HEK293 (cell line): ENCODE data around the gene ISCU.
A peak's percentile ranks its signal among the peaks of the same experiment; 100 is the strongest.

Experiments
- CTCF ChIA-PET: fragments of 350-600 bp; formaldehyde crosslinking; extraction: SDS; loops from one replicate; lab custom pipeline; 2021; ENCODE audit warnings: antibody characterized with exemption; lab: Yijun Ruan, JAX
- POLR2A ChIA-PET: fragments of 300-600 bp; formaldehyde crosslinking; extraction: SDS; loops from one replicate; lab custom pipeline; 2020; ENCODE audit warnings: antibody characterized with exemption, inconsistent platforms; lab: Yijun Ruan, JAX
- H3K27ac ChIP-seq: fragments of 200-500 bp; sonication (Bioruptor generic); 2 replicates; pipeline ENCODE4 v1.5.1; 2014; ENCODE audit warnings: low read depth, low read length, control low read depth, inconsistent platforms; ENCODE audit errors: extremely low read depth
- H3K36me3 ChIP-seq, 2 experiments: fragments of 200-500 bp in 1 of 2; sonication (Bioruptor generic) in 1 of 2; 1 replicate in 1 of 2; 2 replicates in 1 of 2; pipeline ENCODE4 v1.5.1; 2014 to 2017; ENCODE audit warnings: inconsistent platforms in 2 of 2, low read length in 2 of 2; ENCODE audit not compliant: control insufficient read depth in 2 of 2, insufficient read depth in 1 of 2
- H3K4me1 ChIP-seq: fragments of 200-500 bp; sonication (Bioruptor generic); 2 replicates; pipeline ENCODE4 v1.5.1; 2014; ENCODE audit warnings: mild to moderate bottlenecking, low read length, inconsistent platforms; ENCODE audit not compliant: control insufficient read depth, insufficient read depth
- H3K4me3 ChIP-seq: 2 replicates; pipeline ENCODE4 v1.5.1; 2011; ENCODE audit warnings: low read depth, mild to moderate bottlenecking, control low read depth, low read length, moderate library complexity
- H3K9me3 ChIP-seq: fragments of 200-500 bp; sonication (Bioruptor generic); 2 replicates; pipeline ENCODE4 v1.5.1; 2014; ENCODE audit warnings: low read depth, low read length, inconsistent platforms; ENCODE audit not compliant: control insufficient read depth, insufficient read depth
- EGR2 ChIP-seq: fragments of 450-650 bp; formaldehyde crosslinking; IDR thresholded peaks from 2 replicates; pipeline ENCODE4 v1.5.1; 2016; ENCODE audit warnings: low read depth, missing biosample characterization, missing genetic modification characterization
- MEIS1 ChIP-seq: sonication (generic); formaldehyde crosslinking; IDR thresholded peaks from 2 replicates; pipeline ENCODE4 v1.8.1; 2022; ENCODE audit warnings: missing genetic modification reagents, mild to moderate bottlenecking, borderline replicate concordance
- ZFHX2 ChIP-seq: fragments of 450-650 bp; formaldehyde crosslinking; conservative IDR thresholded peaks from 2 replicates; pipeline ENCODE4 v1.5.1; 2016; ENCODE audit warnings: missing biosample characterization, missing genetic modification characterization
- ZFP3 ChIP-seq: fragments of 450-650 bp; formaldehyde crosslinking; IDR thresholded peaks from 2 replicates; pipeline ENCODE4 v1.5.1; 2016; ENCODE audit warnings: low read depth, missing biosample characterization, missing genetic modification characterization
- ZNF10 ChIP-seq: fragments of 450-650 bp; formaldehyde crosslinking; IDR thresholded peaks from 2 replicates; pipeline ENCODE4 v1.5.1; 2017; ENCODE audit warnings: missing biosample characterization, missing genetic modification characterization
- ZNF157 ChIP-seq: fragments of 450-650 bp; formaldehyde crosslinking; IDR thresholded peaks from 2 replicates; pipeline ENCODE4 v1.5.1; 2016; ENCODE audit warnings: missing biosample characterization, missing genetic modification characterization
- ZNF169 ChIP-seq: fragments of 450-650 bp; formaldehyde crosslinking; IDR thresholded peaks from 2 replicates; pipeline ENCODE4 v1.5.1; 2016; ENCODE audit warnings: missing biosample characterization, missing genetic modification characterization
- ZNF658 ChIP-seq: fragments of 450-650 bp; formaldehyde crosslinking; IDR thresholded peaks from 2 replicates; pipeline ENCODE4; 2016; ENCODE audit warnings: missing biosample characterization, missing genetic modification characterization
- ZNF670 ChIP-seq: fragments of 450-650 bp; formaldehyde crosslinking; IDR thresholded peaks from 2 replicates; pipeline ENCODE4 v1.5.1; 2016; ENCODE audit warnings: missing biosample characterization, missing genetic modification characterization, low read depth
- ZNF776 ChIP-seq: fragments of 450-650 bp; formaldehyde crosslinking; IDR thresholded peaks from 2 replicates; pipeline ENCODE4 v1.5.0; 2017; ENCODE audit warnings: missing biosample characterization, missing genetic modification characterization, borderline replicate concordance
- ZNF785 ChIP-seq: fragments of 450-650 bp; formaldehyde crosslinking; IDR thresholded peaks from 2 replicates; pipeline ENCODE4 v1.5.1; 2016; ENCODE audit warnings: missing biosample characterization, missing genetic modification characterization
- ZNF837 ChIP-seq: fragments of 450-650 bp; formaldehyde crosslinking; IDR thresholded peaks from 2 replicates; pipeline ENCODE4 v1.5.1; 2016; ENCODE audit warnings: missing biosample characterization, missing genetic modification characterization
- ZSCAN23 ChIP-seq: fragments of 450-650 bp; formaldehyde crosslinking; IDR thresholded peaks from 2 replicates; pipeline ENCODE4 v1.5.1; 2016; ENCODE audit warnings: missing biosample characterization, missing genetic modification characterization
- TF ChIP-seq, protein P1 (sequence below): fragments of 450-650 bp; formaldehyde crosslinking; IDR thresholded peaks from 2 replicates; pipeline ENCODE4; 2016; ENCODE audit warnings: missing biosample characterization, missing genetic modification characterization
- TF ChIP-seq, protein P2 (sequence below): fragments of 450-650 bp; formaldehyde crosslinking; IDR thresholded peaks from 2 replicates; pipeline ENCODE4 v1.5.1; 2017; ENCODE audit warnings: missing biosample characterization, missing genetic modification characterization
- TF ChIP-seq, protein P3 (sequence below): fragments of 450-650 bp; formaldehyde crosslinking; optimal IDR thresholded peaks from 2 replicates; pipeline ENCODE3; 2016; ENCODE audit warnings: missing biosample characterization, mild to moderate bottlenecking, missing genetic modification characterization
- TF ChIP-seq, protein P4 (sequence below): fragments of 450-650 bp; formaldehyde crosslinking; IDR thresholded peaks from 2 replicates; pipeline ENCODE4 v1.5.1; 2016; ENCODE audit warnings: missing biosample characterization, missing genetic modification characterization, borderline replicate concordance

ISCU gene

DNA sequence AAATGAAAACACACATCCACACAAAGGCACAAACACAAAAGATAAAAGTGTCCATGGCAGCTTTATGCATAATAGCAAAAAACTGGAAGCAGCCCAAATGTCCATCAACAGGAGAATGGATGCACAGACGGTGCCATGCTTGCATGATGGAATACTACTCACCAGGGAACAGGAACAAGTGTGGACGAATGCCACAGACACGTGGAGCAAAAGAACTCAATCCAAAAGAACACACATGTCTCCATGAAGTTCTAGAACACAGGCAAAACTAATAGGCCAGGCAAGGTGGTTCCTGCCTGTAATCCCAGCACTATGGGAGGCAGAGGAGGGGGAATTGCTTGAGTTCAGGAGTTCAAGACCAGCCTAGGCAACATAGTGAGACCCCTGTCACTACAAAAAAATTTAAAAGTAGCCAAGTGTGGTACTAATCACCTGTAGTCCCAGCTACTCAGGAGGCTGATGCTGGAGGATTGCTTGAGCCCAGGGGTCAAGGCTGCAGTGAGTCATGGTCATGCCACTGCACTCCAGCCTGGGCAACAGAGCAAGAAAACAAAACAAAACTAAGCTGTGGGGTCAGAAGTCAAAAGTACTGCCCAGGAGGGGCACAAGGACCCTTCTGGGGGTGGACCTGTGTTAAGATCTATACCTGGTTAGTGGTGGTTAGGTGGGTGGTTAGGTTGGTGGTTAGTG lies 42.7 kb downstream of the ISCU start (continued):
- TF ChIP-seq ZNF837 (tag by site-specific recombination), result no peak

DNA sequence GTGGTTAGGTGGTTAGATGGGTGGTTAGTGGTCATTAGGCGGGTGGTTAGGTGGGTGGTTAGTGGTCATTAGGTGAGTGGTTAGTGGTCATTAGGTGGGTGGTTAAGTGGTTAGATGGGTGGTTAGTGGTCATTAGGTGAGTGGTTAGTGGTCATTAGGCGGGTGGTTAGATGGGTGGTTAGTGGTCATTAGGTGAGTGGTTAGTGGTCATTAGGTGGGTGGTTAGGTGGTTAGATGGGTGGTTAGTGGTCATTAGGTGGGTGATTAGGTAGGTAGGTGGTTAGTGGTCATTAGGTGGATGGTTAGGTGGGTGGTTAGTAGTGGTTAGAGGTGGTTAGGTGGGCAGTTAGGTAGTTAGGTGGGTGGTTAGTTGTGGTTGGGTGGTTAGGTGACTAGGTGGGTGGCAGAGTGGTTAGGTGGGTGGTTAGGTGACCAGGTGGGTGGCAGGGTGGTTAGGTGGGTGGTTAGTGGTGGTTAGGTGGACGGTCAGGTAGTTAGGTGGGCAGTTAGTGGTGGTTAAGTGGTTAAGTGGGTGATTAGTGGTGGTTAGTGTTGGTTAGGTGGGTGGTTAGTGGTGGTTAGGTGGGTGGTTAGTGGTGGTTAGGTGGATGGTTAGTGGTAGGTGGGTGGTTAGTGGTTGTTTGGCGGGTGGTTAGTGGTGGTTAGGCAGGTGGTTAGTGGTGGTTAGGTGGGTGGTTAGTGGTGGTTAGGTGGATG lies 43.5 kb downstream of the ISCU start:
- ChIA-PET POLR2A (no interaction called here), CTCF (interaction anchor here (0.7 kb wide), 2 partner anchors 14 to 349 kb away, joined by 3 to 6 read pairs; no protein-coding TSS in a partner anchor)
- H3K4me3 ChIP-seq, result no peak overlapping the region
- no peaks in the 10 kb centered on the region for H3K4me1 ChIP-seq
- H3K36me3 ChIP-seq, result no peaks in the 10 kb centered on the region
- H3K27ac ChIP-seq, result no peak overlapping the region
- TF ChIP-seq ZNF169 (tag by site-specific recombination), result no peak
- TF ChIP-seq EGR2, result peak; percentile 99
- TF ChIP-seq ZNF10 (tag by site-specific recombination), result no peak
- TF ChIP-seq, protein P1, sequence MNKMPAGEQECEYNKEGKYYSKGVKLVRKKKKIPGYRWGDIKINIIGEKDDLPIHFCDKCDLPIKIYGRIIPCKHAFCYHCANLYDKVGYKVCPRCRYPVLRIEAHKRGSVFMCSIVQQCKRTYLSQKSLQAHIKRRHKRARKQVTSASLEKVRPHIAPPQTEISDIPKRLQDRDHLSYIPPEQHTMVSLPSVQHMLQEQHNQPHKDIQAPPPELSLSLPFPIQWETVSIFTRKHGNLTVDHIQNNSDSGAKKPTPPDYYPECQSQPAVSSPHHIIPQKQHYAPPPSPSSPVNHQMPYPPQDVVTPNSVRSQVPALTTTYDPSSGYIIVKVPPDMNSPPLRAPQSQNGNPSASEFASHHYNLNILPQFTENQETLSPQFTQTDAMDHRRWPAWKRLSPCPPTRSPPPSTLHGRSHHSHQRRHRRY (tag by site-specific recombination), result peak; percentile 58; the same call in 1 of the 2 replicates
- TF ChIP-seq, protein P2, sequence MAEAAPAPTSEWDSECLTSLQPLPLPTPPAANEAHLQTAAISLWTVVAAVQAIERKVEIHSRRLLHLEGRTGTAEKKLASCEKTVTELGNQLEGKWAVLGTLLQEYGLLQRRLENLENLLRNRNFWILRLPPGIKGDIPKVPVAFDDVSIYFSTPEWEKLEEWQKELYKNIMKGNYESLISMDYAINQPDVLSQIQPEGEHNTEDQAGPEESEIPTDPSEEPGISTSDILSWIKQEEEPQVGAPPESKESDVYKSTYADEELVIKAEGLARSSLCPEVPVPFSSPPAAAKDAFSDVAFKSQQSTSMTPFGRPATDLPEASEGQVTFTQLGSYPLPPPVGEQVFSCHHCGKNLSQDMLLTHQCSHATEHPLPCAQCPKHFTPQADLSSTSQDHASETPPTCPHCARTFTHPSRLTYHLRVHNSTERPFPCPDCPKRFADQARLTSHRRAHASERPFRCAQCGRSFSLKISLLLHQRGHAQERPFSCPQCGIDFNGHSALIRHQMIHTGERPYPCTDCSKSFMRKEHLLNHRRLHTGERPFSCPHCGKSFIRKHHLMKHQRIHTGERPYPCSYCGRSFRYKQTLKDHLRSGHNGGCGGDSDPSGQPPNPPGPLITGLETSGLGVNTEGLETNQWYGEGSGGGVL (tag by site-specific recombination), result peak; percentile 17; the same call in 1 of the 2 replicates
- TF ChIP-seq ZFP3 (tag by site-specific recombination), result 0 out of 2 replicates have a peak, but pooled peaks have one; percentile 6
- TF ChIP-seq MEIS1 (CRISPR knock-in tag), result no peak
- no peak for TF ChIP-seq ZNF670
- TF ChIP-seq ZNF776, result 0 out of 2 replicates have a peak, but pooled peaks have one; percentile 41
- TF ChIP-seq ZNF658 (tag by site-specific recombination), result peak; percentile 52; the same call in 1 of the 2 replicates
- TF ChIP-seq, protein P3, sequence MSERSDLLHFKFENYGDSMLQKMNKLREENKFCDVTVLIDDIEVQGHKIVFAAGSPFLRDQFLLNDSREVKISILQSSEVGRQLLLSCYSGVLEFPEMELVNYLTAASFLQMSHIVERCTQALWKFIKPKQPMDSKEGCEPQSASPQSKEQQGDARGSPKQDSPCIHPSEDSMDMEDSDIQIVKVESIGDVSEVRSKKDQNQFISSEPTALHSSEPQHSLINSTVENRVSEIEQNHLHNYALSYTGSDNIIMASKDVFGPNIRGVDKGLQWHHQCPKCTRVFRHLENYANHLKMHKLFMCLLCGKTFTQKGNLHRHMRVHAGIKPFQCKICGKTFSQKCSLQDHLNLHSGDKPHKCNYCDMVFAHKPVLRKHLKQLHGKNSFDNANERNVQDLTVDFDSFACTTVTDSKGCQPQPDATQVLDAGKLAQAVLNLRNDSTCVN, result peak; percentile 15
- TF ChIP-seq ZSCAN23 (tag by site-specific recombination), result no peak
- TF ChIP-seq ZNF785, result peak; percentile 79; the same call in 1 of the 2 replicates
- peak; percentile 97 for TF ChIP-seq ZFHX2
- TF ChIP-seq, protein P4, sequence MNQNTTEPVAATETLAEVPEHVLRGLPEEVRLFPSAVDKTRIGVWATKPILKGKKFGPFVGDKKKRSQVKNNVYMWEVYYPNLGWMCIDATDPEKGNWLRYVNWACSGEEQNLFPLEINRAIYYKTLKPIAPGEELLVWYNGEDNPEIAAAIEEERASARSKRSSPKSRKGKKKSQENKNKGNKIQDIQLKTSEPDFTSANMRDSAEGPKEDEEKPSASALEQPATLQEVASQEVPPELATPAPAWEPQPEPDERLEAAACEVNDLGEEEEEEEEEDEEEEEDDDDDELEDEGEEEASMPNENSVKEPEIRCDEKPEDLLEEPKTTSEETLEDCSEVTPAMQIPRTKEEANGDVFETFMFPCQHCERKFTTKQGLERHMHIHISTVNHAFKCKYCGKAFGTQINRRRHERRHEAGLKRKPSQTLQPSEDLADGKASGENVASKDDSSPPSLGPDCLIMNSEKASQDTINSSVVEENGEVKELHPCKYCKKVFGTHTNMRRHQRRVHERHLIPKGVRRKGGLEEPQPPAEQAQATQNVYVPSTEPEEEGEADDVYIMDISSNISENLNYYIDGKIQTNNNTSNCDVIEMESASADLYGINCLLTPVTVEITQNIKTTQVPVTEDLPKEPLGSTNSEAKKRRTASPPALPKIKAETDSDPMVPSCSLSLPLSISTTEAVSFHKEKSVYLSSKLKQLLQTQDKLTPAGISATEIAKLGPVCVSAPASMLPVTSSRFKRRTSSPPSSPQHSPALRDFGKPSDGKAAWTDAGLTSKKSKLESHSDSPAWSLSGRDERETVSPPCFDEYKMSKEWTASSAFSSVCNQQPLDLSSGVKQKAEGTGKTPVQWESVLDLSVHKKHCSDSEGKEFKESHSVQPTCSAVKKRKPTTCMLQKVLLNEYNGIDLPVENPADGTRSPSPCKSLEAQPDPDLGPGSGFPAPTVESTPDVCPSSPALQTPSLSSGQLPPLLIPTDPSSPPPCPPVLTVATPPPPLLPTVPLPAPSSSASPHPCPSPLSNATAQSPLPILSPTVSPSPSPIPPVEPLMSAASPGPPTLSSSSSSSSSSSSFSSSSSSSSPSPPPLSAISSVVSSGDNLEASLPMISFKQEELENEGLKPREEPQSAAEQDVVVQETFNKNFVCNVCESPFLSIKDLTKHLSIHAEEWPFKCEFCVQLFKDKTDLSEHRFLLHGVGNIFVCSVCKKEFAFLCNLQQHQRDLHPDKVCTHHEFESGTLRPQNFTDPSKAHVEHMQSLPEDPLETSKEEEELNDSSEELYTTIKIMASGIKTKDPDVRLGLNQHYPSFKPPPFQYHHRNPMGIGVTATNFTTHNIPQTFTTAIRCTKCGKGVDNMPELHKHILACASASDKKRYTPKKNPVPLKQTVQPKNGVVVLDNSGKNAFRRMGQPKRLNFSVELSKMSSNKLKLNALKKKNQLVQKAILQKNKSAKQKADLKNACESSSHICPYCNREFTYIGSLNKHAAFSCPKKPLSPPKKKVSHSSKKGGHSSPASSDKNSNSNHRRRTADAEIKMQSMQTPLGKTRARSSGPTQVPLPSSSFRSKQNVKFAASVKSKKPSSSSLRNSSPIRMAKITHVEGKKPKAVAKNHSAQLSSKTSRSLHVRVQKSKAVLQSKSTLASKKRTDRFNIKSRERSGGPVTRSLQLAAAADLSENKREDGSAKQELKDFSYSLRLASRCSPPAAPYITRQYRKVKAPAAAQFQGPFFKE (tag by site-specific recombination), result no peak
- peak; percentile 31; the same call in 1 of the 2 replicates for TF ChIP-seq ZNF157 (tag by site-specific recombination)
- TF ChIP-seq, all 188 proteins: peak for 10
- no peaks in the 10 kb centered on the region for H3K9me3 ChIP-seq
